Measurements from ENCODE around the gene SPATA2L. TPM values are rescaled to one million over a fixed set of nuclear protein-coding genes. Genes with fewer than 3 reads are reported as not detected.

SPATA2L gene
- total RNA-seq, 1 experiment from 2014 or later: 12.2 TPM

DNA sequence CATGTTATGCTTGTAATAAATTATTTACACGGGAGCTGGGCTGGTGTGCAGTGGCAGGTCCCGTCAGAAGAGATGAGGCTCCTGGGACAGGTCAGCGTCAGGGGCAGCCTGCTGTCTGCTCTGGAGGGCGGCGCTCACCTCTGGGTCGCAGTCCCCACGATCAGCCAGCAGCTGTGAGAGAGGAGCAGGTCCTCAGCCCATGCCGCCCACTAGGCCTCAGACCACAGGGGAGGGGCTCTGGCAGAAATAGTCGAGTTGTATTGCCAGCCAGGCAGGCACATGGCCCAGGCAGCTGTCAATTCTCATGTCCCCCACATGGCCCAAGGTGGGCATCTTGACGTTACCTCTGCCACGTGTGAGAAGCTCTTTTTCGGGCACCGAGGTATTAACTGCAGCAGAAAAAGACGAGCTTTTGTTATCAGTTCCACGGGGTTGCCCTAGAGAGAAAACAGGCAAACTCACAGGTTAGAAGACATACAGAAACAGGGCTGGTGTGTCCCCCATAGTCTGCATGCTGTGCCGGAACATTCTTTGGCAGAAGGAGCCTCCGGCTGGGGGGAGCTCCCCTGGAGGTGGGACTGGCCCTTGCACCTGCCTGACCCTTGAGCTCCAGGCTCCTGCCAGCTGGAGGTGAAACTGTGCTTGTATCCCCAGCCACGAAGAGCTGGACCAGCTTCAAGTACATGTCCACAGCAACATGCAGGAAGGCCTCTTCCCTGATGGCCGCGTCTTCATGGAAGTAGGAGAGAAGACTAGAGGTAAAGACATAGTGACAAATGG lies 37.2 kb upstream of the SPATA2L start:
- Histone ChIP-seq H4K20me1 (ENCODE audit: low read length) (no peaks in the 10 kb centered on the region), H3K36me3 (ENCODE audit: low read depth, low read length) (peaks cover 33% of the 10 kb centered on the region), H3K9ac (ENCODE audit: low read length) (no peak overlapping the region), H3K9me2 (replicated peaks; ENCODE audit: low read length) (no peaks in the 10 kb centered on the region), H3K4me2 (ENCODE audit: low read length) (no peak overlapping the region), H3K4me3 (ENCODE audit: low read length) (no peak overlapping the region), H2AFZ (ENCODE audit: low read length) (no peak overlapping the region), H3K9me3 (ENCODE audit: low read length) (no peaks in the 10 kb centered on the region), H3F3A (ENCODE audit: low read length, unreplicated experiment) (no peaks in the 10 kb centered on the region), H3K27ac (ENCODE audit: low read length) (no peak overlapping the region), H3K79me2 (ENCODE audit: low read length) (no peaks in the 10 kb centered on the region), H3K27me3 (ENCODE audit: low read length) (no peaks in the 10 kb centered on the region), H3K4me1 (ENCODE audit: insufficient read depth, low read length) (no peaks in the 10 kb centered on the region)
- ChIA-PET CTCF (no interaction called here), POLR2A (ENCODE audit: unreplicated experiment) (no interaction called here)
- BruUV-seq (replicated peaks): no TSS peak
- no peak for TF ChIP-seq EZH2 (IDR thresholded peaks at IDR 0.05; ENCODE audit: low read length, unreplicated experiment)
- TF ChIP-seq, protein P1, sequence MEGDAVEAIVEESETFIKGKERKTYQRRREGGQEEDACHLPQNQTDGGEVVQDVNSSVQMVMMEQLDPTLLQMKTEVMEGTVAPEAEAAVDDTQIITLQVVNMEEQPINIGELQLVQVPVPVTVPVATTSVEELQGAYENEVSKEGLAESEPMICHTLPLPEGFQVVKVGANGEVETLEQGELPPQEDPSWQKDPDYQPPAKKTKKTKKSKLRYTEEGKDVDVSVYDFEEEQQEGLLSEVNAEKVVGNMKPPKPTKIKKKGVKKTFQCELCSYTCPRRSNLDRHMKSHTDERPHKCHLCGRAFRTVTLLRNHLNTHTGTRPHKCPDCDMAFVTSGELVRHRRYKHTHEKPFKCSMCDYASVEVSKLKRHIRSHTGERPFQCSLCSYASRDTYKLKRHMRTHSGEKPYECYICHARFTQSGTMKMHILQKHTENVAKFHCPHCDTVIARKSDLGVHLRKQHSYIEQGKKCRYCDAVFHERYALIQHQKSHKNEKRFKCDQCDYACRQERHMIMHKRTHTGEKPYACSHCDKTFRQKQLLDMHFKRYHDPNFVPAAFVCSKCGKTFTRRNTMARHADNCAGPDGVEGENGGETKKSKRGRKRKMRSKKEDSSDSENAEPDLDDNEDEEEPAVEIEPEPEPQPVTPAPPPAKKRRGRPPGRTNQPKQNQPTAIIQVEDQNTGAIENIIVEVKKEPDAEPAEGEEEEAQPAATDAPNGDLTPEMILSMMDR (conservative IDR thresholded peaks at IDR 0.05; ENCODE audit: low read depth, low read length): no peak
- no peak for TF ChIP-seq EZH2phosphoT487 (IDR thresholded peaks at IDR 0.05; ENCODE audit: borderline replicate concordance, low read length)
- no peak for ATAC-seq
- no peak for DNase-seq
- intact Hi-C loops (cut with micrococcal nuclease): no loop called here

DNA sequence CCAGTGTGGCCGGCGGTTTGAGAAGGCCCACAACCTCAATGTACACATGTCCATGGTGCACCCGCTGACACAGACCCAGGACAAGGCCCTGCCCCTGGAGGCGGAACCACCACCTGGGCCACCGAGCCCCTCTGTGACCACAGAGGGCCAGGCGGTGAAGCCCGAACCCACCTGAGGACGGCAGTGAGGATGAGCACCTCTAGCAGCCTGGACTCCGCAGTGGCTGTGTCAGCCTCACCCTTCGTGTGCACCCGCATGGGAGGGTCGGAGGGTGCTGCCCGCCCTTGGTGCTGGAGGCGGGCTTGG lies 36.5 kb upstream of the SPATA2L start:
- H3K36me3 ChIP-seq (ENCODE audit: low read depth, low read length): peaks cover 37% of the 10 kb centered on the region
- ChIA-PET POLR2A (ENCODE audit: unreplicated experiment) (no interaction called here), CTCF (no interaction called here)
- H3K9me3 ChIP-seq (ENCODE audit: low read length): no peaks in the 10 kb centered on the region
- H3K9me2 ChIP-seq (replicated peaks; ENCODE audit: low read length): no peaks in the 10 kb centered on the region
- H3K9ac ChIP-seq (ENCODE audit: low read length): no peak overlapping the region
- no peaks in the 10 kb centered on the region for H3K79me2 ChIP-seq (ENCODE audit: low read length)
- no peaks in the 10 kb centered on the region for H4K20me1 ChIP-seq (ENCODE audit: low read length)
- no peak overlapping the region for H3K4me2 ChIP-seq (ENCODE audit: low read length)
- no peaks in the 10 kb centered on the region for H3K27me3 ChIP-seq (ENCODE audit: low read length)
- intact Hi-C loops (cut with micrococcal nuclease): no loop called here
- DNase-seq: no peak
- H3K27ac ChIP-seq (ENCODE audit: low read length): no peak overlapping the region
- no peaks in the 10 kb centered on the region for H3K4me1 ChIP-seq (ENCODE audit: insufficient read depth, low read length)
- BruUV-seq (replicated peaks): no TSS peak
- no peak overlapping the region for H3K4me3 ChIP-seq (ENCODE audit: low read length)
- no peak for TF ChIP-seq EZH2 (IDR thresholded peaks at IDR 0.05; ENCODE audit: low read length, unreplicated experiment)
- no peaks in the 10 kb centered on the region for H3F3A ChIP-seq (ENCODE audit: low read length, unreplicated experiment)
- no peak overlapping the region for H2AFZ ChIP-seq (ENCODE audit: low read length)
- ATAC-seq: no peak

DNA sequence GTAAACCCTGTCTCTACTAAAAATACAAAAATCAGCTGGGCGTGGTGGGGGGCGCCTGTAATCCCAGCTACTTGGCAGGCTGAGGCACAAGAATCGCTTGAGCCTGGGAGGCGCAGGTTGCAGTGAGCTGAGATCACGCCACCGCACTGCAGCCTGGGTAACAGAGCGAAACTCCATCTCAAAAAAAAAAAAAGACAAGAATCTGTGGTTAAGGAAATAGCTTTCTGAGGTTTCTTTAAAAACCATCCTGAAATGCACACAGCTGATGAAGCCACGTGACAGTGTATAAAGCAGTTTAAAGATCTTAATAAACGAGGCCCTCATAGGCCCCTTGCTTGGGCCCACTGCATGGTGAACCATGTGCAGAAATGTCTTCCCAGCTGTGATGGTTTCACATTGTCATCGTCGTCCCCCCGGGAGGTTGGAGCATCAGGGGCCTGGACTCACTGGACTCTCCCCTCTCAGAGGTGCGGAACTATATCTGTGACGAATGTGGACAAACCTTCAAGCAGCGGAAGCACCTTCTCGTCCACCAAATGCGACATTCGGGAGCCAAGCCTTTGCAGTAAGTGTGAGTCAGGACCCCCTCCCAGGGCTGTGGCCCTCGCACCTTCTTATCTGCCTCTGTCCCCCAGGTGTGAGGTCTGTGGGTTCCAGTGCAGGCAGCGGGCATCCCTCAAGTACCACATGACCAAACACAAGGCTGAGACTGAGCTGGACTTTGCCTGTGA lies 36.0 kb upstream of the SPATA2L start:
- no peak overlapping the region for H2AFZ ChIP-seq (ENCODE audit: low read length)
- no peak overlapping the region for H3K9ac ChIP-seq (ENCODE audit: low read length)
- no peaks in the 10 kb centered on the region for H4K20me1 ChIP-seq (ENCODE audit: low read length)
- H3K4me1 ChIP-seq (ENCODE audit: insufficient read depth, low read length): no peaks in the 10 kb centered on the region
- H3K9me2 ChIP-seq (replicated peaks; ENCODE audit: low read length): no peaks in the 10 kb centered on the region
- H3K36me3 ChIP-seq (ENCODE audit: low read depth, low read length): peaks cover 37% of the 10 kb centered on the region
- DNase-seq: no peak
- intact Hi-C loops (cut with micrococcal nuclease): no loop called here
- H3K4me2 ChIP-seq (ENCODE audit: low read length): no peak overlapping the region
- H3K4me3 ChIP-seq (ENCODE audit: low read length): no peak overlapping the region
- H3K27me3 ChIP-seq (ENCODE audit: low read length): no peaks in the 10 kb centered on the region
- ChIA-PET POLR2A (ENCODE audit: unreplicated experiment) (no interaction called here), CTCF (no interaction called here)
- no TSS peak for BruUV-seq (replicated peaks)
- no peaks in the 10 kb centered on the region for H3K9me3 ChIP-seq (ENCODE audit: low read length)
- no peaks in the 10 kb centered on the region for H3F3A ChIP-seq (ENCODE audit: low read length, unreplicated experiment)
- ATAC-seq: no peak
- TF ChIP-seq, protein P1 (conservative IDR thresholded peaks at IDR 0.05; ENCODE audit: low read depth, low read length): no peak
- TF ChIP-seq EZH2 (IDR thresholded peaks at IDR 0.05; ENCODE audit: low read length, unreplicated experiment) (no peak), EZH2phosphoT487 (IDR thresholded peaks at IDR 0.05; ENCODE audit: borderline replicate concordance, low read length) (no peak)
- no peaks in the 10 kb centered on the region for H3K79me2 ChIP-seq (ENCODE audit: low read length)
- no peak overlapping the region for H3K27ac ChIP-seq (ENCODE audit: low read length)
